Endothelial cell of umbilical vein (primary cell): ENCODE results near the gene RBMS3.

Experiments used
- POLR2AphosphoS5 ChIP-seq: IDR thresholded peaks from 2 replicates; pipeline ENCODE4 v1.6.1; 2012; ENCODE audit warnings: low read depth, mild to moderate bottlenecking, control low read depth, low read length, moderate library complexity; ENCODE audit not compliant: insufficient read depth
- TF ChIP-seq, protein P1 (sequence below), 2 donors: IDR thresholded peaks; 1 replicate in 1 of 2; 2 replicates in 1 of 2; pipeline ENCODE4 v1.5.1; 2011; ENCODE audit warnings: low read length in 2 of 2, mild to moderate bottlenecking in 2 of 2, moderate library complexity in 2 of 2, control low read depth in 1 of 2, inconsistent platforms in 1 of 2, low read depth in 1 of 2; ENCODE audit not compliant: insufficient read depth in 1 of 2; ENCODE audit errors: extremely low read depth in 1 of 2

DNA sequence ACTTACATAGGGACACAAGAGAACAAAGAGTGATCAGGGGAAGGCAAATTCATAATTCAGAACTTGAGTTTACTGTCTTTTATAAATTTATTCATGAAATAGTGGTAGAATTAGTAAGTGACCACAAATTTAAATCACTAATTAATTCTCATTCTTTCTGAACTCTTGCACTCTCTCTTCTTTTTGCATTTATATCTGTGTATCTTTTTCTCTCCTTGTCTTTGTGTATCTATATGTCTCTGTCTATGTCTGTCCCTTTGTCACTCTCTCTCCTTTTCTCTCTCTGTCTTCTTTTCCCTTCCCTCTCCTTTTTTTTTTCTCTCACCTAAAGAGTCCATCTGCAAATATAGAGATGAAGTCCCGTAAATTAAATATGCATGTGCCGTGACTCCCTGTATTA is 31.5 kb downstream of the RBMS3 start:
- TF ChIP-seq, protein P1, sequence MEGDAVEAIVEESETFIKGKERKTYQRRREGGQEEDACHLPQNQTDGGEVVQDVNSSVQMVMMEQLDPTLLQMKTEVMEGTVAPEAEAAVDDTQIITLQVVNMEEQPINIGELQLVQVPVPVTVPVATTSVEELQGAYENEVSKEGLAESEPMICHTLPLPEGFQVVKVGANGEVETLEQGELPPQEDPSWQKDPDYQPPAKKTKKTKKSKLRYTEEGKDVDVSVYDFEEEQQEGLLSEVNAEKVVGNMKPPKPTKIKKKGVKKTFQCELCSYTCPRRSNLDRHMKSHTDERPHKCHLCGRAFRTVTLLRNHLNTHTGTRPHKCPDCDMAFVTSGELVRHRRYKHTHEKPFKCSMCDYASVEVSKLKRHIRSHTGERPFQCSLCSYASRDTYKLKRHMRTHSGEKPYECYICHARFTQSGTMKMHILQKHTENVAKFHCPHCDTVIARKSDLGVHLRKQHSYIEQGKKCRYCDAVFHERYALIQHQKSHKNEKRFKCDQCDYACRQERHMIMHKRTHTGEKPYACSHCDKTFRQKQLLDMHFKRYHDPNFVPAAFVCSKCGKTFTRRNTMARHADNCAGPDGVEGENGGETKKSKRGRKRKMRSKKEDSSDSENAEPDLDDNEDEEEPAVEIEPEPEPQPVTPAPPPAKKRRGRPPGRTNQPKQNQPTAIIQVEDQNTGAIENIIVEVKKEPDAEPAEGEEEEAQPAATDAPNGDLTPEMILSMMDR (IDR thresholded peaks at IDR 0.05; ENCODE audit: extremely low read depth in 1 of 2, insufficient read depth in 1 of 2, low read depth in 1 of 2, low read length in 2 of 2) = no peak
- no peak for TF ChIP-seq POLR2AphosphoS5
